Measurements from ENCODE around the gene EPHB1.

DNA sequence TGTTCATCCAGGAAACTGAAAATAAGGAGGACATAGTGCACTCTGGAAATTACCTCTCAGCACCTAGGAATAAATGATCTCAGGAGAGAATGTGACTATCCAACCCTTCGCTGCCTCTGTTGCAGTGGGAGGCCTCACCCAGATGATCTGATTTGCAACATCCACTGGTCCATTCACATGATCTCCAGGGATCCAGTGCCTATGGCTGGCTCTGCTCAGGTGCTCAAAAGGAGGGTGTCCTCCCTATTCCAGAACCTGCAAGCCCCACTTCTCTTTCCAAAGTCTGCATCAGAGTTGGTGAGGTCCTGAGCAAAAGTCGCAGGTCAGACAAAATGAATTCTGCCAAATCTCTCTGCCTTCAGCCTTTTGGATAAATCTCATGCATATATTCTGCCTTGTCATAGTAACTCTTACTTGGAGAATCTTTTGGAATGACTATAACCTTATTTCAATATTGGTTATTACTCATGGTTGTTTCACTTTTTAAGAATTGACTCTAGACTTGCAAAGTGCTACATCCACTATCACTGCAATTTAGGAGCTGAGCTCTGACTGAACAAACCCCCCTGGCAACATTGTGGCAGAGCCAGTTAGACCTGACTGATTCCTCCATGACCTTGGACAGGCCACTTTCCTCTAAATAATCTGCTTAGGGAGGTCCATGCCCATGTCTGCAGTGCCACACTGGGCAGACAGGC is 295.1 kb downstream of the EPHB1 start:
- TF ChIP-seq POLR2AphosphoS5 (IDR thresholded peaks at IDR 0.05; ENCODE audit: low read depth, low read length): no peak
- TF ChIP-seq, protein P1, sequence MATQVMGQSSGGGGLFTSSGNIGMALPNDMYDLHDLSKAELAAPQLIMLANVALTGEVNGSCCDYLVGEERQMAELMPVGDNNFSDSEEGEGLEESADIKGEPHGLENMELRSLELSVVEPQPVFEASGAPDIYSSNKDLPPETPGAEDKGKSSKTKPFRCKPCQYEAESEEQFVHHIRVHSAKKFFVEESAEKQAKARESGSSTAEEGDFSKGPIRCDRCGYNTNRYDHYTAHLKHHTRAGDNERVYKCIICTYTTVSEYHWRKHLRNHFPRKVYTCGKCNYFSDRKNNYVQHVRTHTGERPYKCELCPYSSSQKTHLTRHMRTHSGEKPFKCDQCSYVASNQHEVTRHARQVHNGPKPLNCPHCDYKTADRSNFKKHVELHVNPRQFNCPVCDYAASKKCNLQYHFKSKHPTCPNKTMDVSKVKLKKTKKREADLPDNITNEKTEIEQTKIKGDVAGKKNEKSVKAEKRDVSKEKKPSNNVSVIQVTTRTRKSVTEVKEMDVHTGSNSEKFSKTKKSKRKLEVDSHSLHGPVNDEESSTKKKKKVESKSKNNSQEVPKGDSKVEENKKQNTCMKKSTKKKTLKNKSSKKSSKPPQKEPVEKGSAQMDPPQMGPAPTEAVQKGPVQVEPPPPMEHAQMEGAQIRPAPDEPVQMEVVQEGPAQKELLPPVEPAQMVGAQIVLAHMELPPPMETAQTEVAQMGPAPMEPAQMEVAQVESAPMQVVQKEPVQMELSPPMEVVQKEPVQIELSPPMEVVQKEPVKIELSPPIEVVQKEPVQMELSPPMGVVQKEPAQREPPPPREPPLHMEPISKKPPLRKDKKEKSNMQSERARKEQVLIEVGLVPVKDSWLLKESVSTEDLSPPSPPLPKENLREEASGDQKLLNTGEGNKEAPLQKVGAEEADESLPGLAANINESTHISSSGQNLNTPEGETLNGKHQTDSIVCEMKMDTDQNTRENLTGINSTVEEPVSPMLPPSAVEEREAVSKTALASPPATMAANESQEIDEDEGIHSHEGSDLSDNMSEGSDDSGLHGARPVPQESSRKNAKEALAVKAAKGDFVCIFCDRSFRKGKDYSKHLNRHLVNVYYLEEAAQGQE (IDR thresholded peaks at IDR 0.05; ENCODE audit: insufficient read depth in 1 of 2, low read depth in 2 of 2, low read length in 2 of 2): no peak
- TF ChIP-seq SIN3A (IDR thresholded peaks at IDR 0.05; ENCODE audit: borderline replicate concordance, insufficient read depth, low read length): no peak
- no peak for TF ChIP-seq TAF1 (IDR thresholded peaks at IDR 0.05; ENCODE audit: borderline replicate concordance, insufficient read depth, low read length)

All from PFSK-1 (cell line).